NB4 (cell line): ENCODE data around the gene TRABD.

ENCODE experiments used
- MAX ChIP-seq: IDR thresholded peaks from 2 replicates; pipeline ENCODE4 v1.6.1; 2011; ENCODE audit warnings: low read depth, low read length
- POLR2A ChIP-seq: IDR thresholded peaks from 2 replicates; pipeline ENCODE4 v1.6.1; 2011; ENCODE audit warnings: mild to moderate bottlenecking; ENCODE audit not compliant: insufficient read length; ENCODE audit errors: extremely low read depth
- TF ChIP-seq, protein P1 (sequence below): IDR thresholded peaks from one replicate; pipeline ENCODE4 v1.5.1; 2012; ENCODE audit warnings: low read depth, low read length

DNA sequence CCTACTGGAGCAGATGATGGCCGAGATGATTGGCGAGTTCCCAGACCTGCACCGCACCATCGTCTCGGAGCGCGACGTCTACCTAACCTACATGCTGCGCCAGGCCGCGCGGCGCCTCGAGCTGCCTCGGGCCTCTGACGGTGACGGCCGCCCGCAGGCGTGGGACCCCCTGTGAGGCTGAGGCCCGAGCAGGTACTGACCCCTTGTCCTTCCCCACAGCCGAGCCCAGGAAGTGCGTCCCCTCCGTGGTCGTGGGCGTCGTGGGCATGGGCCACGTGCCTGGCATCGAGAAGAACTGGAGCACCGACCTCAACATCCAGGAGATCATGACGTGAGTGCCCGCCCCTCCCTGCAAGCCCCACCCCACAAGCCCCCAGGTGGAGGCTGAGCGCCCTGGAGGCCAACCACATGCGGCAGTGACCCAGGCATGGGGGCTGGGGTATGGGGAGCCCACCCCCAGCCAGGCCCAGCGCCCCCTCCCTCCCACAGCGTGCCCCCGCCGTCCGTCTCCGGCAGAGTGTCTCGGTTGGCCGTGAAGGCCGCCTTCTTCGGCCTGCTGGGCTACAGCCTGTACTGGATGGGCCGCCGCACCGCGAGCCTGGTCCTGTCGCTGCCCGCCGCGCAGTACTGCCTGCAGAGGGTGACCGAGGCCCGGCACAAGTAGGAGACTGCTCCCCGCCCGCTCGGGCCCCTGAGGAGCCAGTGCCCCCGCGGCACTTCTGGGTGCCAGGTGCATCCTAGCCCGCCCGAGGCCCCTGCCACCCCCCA, 12.3 kb downstream of the TRABD start:
- TF ChIP-seq, protein P1, sequence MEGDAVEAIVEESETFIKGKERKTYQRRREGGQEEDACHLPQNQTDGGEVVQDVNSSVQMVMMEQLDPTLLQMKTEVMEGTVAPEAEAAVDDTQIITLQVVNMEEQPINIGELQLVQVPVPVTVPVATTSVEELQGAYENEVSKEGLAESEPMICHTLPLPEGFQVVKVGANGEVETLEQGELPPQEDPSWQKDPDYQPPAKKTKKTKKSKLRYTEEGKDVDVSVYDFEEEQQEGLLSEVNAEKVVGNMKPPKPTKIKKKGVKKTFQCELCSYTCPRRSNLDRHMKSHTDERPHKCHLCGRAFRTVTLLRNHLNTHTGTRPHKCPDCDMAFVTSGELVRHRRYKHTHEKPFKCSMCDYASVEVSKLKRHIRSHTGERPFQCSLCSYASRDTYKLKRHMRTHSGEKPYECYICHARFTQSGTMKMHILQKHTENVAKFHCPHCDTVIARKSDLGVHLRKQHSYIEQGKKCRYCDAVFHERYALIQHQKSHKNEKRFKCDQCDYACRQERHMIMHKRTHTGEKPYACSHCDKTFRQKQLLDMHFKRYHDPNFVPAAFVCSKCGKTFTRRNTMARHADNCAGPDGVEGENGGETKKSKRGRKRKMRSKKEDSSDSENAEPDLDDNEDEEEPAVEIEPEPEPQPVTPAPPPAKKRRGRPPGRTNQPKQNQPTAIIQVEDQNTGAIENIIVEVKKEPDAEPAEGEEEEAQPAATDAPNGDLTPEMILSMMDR = no peak
- TF ChIP-seq POLR2A (no peak), MAX (no peak)
